Body of pancreas (tissue), 4 donors: Measurements from ENCODE around the gene PPP1R3C. TPM values are rescaled to one million over a fixed set of nuclear protein-coding genes. Genes with fewer than 3 reads are reported as not detected.

Experiments used
- ATAC-seq: fragments of 150-250 bp; one replicate; pipeline ENCODE4 v1.9.1; 2016
- DNase-seq, 4 donors: peaks; one replicate each; pipeline ENCODE4 v3.0.0-alpha.2; 2019
- H3K27ac ChIP-seq, 4 donors: fragments of 200-600 bp; sonication (generic); 1 replicate in 3 of 4; 2 replicates in 1 of 4; pipeline versions ENCODE4 v1.5.1 to v1.6.1; 2016 to 2019; ENCODE audit warnings: mild to moderate bottlenecking in 1 of 4, mixed read lengths in 1 of 4, moderate library complexity in 1 of 4
- H3K27me3 ChIP-seq, 2 donors: fragments of 200-600 bp; sonication (generic); one replicate each; pipeline ENCODE4 v1.6.0; 2016; ENCODE audit warnings: mild to moderate bottlenecking in 1 of 2
- H3K36me3 ChIP-seq, 2 donors: fragments of 200-600 bp; sonication (generic); replicated peaks in 1 of 2; 2 replicates each; pipeline ENCODE4 v1.5.1; 2016; ENCODE audit warnings: low read depth in 2 of 2; ENCODE audit not compliant: insufficient read depth in 1 of 2
- H3K4me1 ChIP-seq: fragments of 200-600 bp; sonication (generic); one replicate; pipeline ENCODE4 v1.6.0; 2016
- H3K4me3 ChIP-seq, 2 donors: fragments of 200-600 bp; sonication (generic); 1 replicate in 1 of 2; 2 replicates in 1 of 2; pipeline ENCODE4 v1.5.1; 2016 to 2019
- H3K9me3 ChIP-seq, 3 donors: fragments of 200-600 bp; sonication (generic); 1 replicate in 2 of 3; 2 replicates in 1 of 3; pipeline ENCODE4 v1.5.1; 2016
- POLR2A ChIP-seq, 3 donors: fragments of 450-650 bp; IDR thresholded peaks; one replicate each; pipeline ENCODE4 v1.6.1; 2016; ENCODE audit warnings: antibody characterized with exemption in 3 of 3, mild to moderate bottlenecking in 2 of 3
- WGBS, 2 donors: methylation state at CpG; one replicate each; pipeline ENCODE4 v1.1.5; 2017; 5-methylcytosine and 5-hydroxymethylcytosine counted together
- intact Hi-C: fragments of 100-400 bp; cut with DNase I; formaldehyde crosslinking; loops from one replicate; pipeline ENCODE4 v1.15.1; 2023
- total RNA-seq, 2 donors: library from RNA; depleted of rRNA; stranded (reverse); fragments of >200 nt; gene quantifications; one replicate each; pipeline ENCODE4 v1.1.0, GENCODE V29; 2016
- TF ChIP-seq, protein P1 (sequence below), 7 experiments: fragments of 450-650 bp in 4 of 7; fragments of 200-600 bp in 3 of 7; sonication (generic) in 3 of 7; IDR thresholded peaks; one replicate each; pipeline ENCODE4 v1.5.1; 2016 to 2019; ENCODE audit warnings: antibody characterized with exemption in 7 of 7

The PPP1R3C gene
- 10 to 100 TPM in 1 of 2 donors, 1 to 10 TPM in 1; 9.6 to 15.6 TPM for total RNA-seq

DNA sequence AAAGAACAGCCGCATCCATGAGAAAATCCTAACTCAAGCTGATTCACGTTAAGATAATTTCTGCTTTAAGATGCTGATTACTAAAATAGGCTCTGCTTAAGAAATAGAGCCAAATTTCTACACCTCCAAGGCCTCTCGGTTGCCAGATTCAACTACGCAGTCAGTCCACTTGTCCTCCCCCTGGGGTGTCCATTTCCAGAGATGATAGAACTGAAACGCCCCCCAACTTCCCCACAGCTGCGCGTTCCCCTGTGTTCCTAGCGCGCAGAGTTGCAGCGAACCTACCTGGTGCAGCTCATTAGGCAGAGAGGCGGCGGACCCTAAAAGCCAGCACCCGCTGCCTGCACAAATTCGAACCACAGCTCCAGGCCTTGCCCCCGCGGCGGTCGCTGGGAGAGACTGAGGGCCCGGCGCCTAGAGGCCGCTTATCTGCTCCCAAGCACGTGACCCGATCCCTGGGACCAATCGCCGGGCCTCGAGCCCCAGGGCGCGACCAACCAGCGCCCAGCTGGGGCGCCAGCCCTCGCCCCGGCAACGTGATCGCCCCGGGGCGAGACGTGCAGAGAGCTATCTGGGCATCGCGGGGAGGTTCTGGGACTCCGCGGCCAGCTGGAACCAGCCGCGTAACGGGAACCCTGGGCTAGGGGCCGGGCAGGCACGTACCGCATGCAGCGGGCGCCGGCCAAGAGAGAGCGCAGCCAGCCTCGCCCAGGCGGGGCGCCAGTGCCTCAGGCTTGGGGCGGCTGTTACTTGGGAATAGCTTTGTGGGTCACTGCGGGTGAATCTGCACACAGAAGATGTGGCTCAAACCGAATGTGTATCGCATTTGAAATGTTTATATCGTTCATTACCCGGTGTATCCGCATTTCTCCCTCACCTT, at the start of gene PPP1R3C:
Gene PPP1R3C (minus strand): TSS at position 401 of the 880 bp plus-strand sequence. CDS start 102 bp downstream, at position 299.
- Histone ChIP-seq H3K9me3 (no peaks in the 10 kb centered on the region), H3K4me3 (peak within 1 kb of the TSS; percentile 25 to 37), H3K4me1 (peaks cover 49% of the 10 kb centered on the region), H3K36me3 (no peaks in the 10 kb centered on the region), H3K27me3 (no peaks in the 10 kb centered on the region), H3K27ac (peak within 1 kb of the TSS; percentile 79 to 89 (median 84))
- WGBS, 2 donors: 0 to 2% methylated on average over 11 to 60 of the region's 61 CpGs
- peak; percentile 93 to 97 (median 95) for TF ChIP-seq POLR2A (IDR thresholded peaks at IDR 0.05)
- TF ChIP-seq, protein P1, sequence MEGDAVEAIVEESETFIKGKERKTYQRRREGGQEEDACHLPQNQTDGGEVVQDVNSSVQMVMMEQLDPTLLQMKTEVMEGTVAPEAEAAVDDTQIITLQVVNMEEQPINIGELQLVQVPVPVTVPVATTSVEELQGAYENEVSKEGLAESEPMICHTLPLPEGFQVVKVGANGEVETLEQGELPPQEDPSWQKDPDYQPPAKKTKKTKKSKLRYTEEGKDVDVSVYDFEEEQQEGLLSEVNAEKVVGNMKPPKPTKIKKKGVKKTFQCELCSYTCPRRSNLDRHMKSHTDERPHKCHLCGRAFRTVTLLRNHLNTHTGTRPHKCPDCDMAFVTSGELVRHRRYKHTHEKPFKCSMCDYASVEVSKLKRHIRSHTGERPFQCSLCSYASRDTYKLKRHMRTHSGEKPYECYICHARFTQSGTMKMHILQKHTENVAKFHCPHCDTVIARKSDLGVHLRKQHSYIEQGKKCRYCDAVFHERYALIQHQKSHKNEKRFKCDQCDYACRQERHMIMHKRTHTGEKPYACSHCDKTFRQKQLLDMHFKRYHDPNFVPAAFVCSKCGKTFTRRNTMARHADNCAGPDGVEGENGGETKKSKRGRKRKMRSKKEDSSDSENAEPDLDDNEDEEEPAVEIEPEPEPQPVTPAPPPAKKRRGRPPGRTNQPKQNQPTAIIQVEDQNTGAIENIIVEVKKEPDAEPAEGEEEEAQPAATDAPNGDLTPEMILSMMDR (IDR thresholded peaks at IDR 0.05): peak in 5 of 7 experiments; percentile 12 to 46 (median 42)
- peak; percentile 92 to 95 (median 94) for DNase-seq
- intact Hi-C loops: no loop called here
- ATAC-seq: peak; percentile 98

DNA sequence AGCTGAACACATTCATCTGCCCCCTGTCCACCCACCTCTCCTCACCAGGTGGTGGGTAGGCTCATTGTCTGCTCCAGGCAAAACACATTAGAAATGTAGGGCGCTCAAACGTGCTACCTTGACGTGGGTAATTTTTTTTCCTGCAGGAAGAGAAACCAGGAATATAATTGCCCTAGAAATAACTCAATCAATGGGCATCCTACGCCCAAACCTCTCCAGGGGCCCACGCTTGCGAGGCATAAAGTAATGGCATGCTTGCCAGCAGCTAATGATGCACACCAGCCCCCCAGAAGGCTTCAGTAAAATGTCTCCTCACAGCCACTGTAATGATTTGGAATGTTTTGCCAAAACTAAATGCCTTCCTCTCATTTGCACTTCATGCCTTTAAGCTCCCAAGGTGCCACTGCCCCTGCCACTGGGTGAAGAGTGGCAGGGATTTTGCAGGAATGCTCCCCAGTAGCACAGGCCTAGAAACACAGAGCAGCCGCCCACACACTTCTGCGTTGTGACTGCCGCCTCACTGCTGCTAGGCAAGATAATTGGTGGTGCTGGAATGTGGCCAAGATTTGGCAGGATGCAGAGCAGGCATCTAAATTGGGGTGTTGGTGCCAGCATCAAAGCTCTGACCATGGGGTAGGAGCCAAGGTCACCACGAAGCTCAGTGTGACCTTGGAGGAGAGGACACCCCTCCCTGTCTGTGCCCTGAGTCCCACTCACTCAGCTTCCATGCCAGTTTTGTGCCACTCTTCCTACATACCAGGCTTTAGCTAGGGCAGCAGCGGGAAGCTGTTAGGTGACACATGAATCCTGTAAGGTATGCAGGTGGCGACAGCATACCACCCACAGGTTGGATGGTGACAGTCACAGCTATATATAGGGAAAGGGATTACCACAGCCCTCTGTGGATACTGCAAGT, 48.7 kb upstream of the PPP1R3C start:
- intact Hi-C loops: no loop called here
- Histone ChIP-seq H3K4me1 (no peaks in the 10 kb centered on the region), H3K27ac (no peak overlapping the region), H3K36me3 (no peaks in the 10 kb centered on the region), H3K4me3 (no peak overlapping the region), H3K9me3 (no peaks in the 10 kb centered on the region), H3K27me3 (no peaks in the 10 kb centered on the region)
- 56 to 59% methylated on average over 12 of the region's 12 CpGs for WGBS, 2 donors
- TF ChIP-seq, protein P1 (IDR thresholded peaks at IDR 0.05): no peak
- TF ChIP-seq POLR2A (IDR thresholded peaks at IDR 0.05): no peak
- no peak for ATAC-seq
- peak in 3 of 4 donors; percentile 13 to 29 (median 23) for DNase-seq

DNA sequence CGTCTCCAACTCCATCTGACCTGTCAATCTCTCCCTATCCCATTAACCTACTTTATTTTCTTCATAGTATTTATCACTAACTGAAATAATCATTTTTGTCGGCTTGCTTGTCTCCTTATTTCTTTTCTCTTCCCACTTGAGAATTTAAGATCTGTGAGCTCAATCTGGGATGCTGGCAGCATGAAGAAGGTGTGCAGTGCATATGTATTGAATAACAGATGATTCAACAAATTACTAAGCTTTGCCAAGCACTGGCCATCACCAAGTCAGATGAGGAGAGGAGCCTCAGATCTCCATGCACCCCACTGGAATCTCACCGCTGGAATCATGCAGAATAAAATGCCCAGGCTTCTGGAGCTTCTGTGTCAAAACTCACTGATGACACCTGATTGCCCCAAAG, 47.6 kb upstream of the PPP1R3C start:
- TF ChIP-seq, protein P1 (IDR thresholded peaks at IDR 0.05): no peak
- no peak for TF ChIP-seq POLR2A (IDR thresholded peaks at IDR 0.05)
- intact Hi-C loops: no loop called here

DNA sequence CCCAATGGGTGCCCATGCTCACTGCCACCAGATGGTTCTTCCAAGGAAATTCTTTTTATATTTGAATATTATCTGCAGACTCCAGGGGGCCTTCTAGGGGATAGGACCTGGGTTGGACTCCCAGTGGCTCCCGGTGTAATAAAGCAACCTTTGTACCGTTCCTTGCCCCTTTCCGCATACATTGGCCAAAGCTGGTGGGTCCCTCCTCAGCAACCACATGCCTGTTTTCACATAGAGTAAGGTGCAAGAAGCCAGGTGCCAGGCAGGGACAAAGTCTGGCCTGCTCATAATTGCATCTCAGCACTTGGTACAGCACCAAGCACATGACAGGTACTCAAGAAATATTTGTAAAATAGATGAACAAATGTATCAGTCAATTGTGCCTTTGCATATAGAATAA, 46.4 kb upstream of the PPP1R3C start:
- no peaks in the 10 kb centered on the region for H3K4me1 ChIP-seq
- no peak for ATAC-seq
- 64 to 72% methylated on average over 3 of the region's 3 CpGs for WGBS, 2 donors
- H3K27ac ChIP-seq: no peak overlapping the region
- TF ChIP-seq, protein P1 (IDR thresholded peaks at IDR 0.05): no peak
- TF ChIP-seq POLR2A (IDR thresholded peaks at IDR 0.05): no peak
- H3K36me3 ChIP-seq: no peaks in the 10 kb centered on the region
- no peak overlapping the region for H3K4me3 ChIP-seq
- intact Hi-C loops: no loop called here
- no peaks in the 10 kb centered on the region for H3K9me3 ChIP-seq
- H3K27me3 ChIP-seq: no peaks in the 10 kb centered on the region
- DNase-seq: no peak

More for the DNA sequence above, 47.6 kb upstream of the PPP1R3C start:
- 84 to 93% methylated on average over 3 of the region's 3 CpGs for WGBS, 2 donors
- H3K27ac ChIP-seq: no peak overlapping the region
- no peak overlapping the region for H3K4me3 ChIP-seq
- H3K9me3 ChIP-seq: no peaks in the 10 kb centered on the region
- ATAC-seq (no peak), DNase-seq (no peak)
- no peaks in the 10 kb centered on the region for H3K27me3 ChIP-seq
- H3K4me1 ChIP-seq: no peaks in the 10 kb centered on the region
- H3K36me3 ChIP-seq: no peaks in the 10 kb centered on the region
